GM21360 (cell line): Measurements from ENCODE around the gene MINAR2.

Experiments
- ATAC-seq: cut with Tn5 transposase; IDR thresholded peaks from one replicate; pipeline ENCODE4 v1.9.1; 2021; ENCODE audit warnings: mild to moderate bottlenecking, moderate library complexity; ENCODE audit not compliant: unreplicated experiment

Gene MINAR2

DNA sequence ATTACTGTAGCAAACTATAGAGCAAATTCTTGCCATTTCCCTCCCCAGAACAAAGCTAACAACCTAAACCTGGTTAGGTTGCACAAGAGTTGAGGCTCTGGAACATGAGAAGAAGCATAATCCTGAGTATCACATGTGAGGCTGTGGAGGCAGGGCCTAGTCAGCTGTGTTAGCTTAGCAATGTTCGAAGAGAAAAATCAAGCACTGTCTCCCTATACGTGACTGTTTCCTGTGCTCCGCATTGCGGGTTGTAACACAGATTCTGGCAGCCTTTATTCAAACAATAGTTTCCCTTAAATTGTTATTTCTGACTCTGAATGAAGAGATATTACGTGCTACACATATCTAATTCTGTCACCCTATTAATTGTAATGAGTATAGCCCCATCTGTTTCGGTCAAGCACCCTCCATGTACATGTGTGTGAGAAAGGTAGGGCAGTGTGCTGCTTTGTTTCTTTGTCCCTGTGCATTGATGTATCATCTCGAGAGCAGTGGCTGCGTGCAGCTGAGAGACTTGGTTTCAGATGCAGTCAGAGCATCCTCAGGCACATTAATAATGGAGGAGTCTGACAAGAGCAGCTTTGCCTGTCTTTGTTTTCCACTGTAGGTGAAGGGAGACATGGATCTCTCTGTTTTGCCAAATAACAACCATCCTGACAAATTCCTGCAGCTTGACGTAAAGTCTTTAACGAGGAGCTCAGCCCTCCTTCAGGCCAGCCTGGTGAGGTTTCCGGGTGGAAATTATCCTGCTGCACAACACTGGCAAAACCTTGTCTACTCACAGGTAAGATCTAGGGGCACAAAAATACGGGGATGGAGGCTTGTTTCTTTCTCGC lies at the start of gene MINAR2:
MINAR2 (plus strand) TSS at position 523 of the 836 bp plus-strand sequence; CDS start at position 620, 97 bp downstream.
- ATAC-seq = no peak

DNA sequence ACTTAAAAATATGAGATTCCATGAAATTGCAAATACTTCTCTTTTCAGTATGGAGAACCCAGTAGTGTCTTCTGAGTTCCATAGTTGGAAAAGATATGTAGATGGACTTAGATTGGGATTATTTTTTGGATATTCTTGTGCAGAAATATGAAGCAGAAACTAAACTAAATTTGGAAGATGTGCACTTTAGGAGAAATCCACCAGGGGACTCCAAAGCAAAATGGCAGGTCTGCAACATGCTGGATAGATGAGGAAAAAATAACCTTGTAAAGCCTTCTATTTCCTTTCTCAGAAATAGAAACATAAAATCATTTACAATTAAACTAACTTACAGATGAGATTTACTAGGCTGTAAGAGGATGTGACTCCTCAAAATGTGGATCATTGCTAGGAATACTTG lies 49.2 kb upstream of the MINAR2 start:
- no peak for ATAC-seq

GRCh38 chr5:129716235-129716634 lies 31.7 kb upstream of the MINAR2 start:
- ATAC-seq = no peak

GRCh38 chr5:129716651-129717050 lies 31.2 kb upstream of the MINAR2 start:
- no peak for ATAC-seq

GRCh38 chr5:129717751-129718310 lies 30.1 kb upstream of the MINAR2 start:
- ATAC-seq = no peak

GRCh38 chr5:129718471-129719090 lies 29.3 kb upstream of the MINAR2 start:
- ATAC-seq = no peak

DNA sequence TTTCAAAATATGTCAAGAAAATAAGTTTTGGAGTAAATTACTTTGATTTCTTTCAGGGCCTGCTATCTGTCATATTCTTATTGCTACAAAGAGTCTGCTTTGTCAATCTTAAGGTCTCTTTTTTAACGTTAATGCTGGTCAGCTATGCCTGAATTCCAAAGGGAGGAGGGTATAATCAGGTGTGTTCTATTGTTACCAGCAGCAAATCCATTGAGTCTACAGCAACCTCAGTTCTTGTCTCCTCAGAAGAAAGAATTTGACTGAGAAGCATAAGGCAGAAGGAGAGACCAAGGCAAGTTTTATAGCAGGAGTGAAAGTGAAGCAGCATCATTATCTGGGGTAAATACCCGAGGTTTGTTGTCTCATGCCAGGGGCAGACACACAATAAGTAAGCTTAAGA lies 23.7 kb upstream of the MINAR2 start:
- ATAC-seq = no peak

DNA sequence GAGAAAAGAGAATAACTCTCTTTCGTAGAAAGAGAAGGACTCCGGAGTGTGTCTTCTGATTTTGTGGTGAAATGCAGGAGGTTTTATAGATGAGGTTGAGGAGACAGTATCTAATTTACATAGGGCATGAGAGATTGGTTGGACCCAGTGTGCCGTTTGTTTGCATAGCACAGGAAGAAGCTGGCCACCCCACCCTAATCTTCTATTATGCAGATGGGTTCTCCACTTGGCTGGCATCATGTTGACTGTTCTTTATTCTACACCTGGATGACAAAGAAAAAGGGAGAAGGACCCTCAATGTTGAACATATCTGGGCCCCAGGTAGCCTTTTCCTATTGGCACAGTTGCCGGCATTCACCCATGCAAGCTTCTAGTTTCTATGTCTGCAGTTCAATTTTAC lies 23.2 kb upstream of the MINAR2 start:
- ATAC-seq = no peak

- ATAC-seq = no peak
Measured at GRCh38 chr5:129739773-129740172, 8.1 kb upstream of the MINAR2 start.

- no peak for ATAC-seq
Measured at GRCh38 chr5:129743541-129744187, 4.2 kb upstream of the MINAR2 start.

DNA sequence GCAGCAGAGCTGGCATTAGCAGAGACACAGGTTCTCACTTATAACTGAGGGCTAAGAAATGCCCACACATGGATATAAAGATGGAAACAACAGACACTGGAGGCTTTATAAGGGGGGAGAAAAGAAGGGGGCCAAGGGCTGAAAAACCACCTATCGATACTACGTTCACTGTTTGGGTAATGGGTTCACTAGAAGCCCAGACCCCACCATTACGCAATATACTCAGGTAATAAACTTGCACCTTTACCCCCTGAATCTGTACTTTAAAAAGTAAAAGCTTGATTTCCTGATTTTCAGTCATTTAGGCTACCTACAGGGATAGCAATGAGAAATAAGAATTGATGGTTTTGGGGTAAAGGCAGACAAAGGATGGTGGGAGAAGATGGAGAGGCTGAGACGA lies 1.9 kb upstream of the MINAR2 start:
- no peak for ATAC-seq

- ATAC-seq = no peak
Measured at GRCh38 chr5:129746876-129747275, 1.0 kb upstream of the MINAR2 start.

DNA sequence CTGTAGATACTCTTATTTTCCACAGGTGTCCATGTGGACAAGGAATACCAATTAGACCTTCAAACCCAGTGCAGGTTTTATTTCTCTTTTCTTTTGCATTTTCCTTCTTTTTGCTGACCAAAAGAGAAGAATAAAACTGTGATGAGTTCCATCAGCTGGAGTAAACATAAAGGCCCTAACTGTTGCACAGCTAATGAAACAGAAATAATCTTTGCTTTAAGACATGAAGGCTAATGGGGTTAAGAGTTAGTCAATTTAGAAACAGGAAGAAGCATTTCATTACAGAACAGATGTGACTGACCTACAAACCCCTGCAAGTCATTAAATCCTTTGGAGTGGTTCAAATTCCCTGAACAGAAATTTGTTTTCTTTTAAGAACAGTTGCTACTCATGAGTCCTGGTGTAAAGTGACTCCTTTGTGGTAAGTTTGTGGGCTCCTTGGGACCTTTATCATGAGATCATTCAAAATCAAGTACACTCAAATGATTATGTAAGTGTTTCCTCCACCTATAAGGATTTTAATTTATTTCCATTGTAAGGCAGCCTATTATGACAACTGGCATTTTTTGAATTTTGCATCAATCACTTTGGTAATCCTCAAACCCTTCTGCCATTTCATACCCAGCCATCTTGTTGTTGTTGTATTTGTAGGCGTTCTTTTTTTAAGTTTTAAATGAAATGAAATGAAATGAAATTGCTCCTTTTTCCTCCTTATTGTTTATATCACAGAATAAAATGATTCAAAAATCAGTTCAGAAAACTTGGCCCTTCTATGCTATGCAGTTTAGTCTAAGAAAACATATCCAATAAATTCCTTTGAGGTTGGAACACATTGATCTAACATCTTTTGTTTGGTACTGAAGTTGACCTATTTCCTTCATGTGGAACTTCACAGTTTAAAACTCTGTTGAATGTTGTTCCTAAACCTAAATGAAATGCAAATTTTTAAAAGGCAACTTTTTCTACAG lies 1.3 kb downstream of the MINAR2 start:
- ATAC-seq = no peak

DNA sequence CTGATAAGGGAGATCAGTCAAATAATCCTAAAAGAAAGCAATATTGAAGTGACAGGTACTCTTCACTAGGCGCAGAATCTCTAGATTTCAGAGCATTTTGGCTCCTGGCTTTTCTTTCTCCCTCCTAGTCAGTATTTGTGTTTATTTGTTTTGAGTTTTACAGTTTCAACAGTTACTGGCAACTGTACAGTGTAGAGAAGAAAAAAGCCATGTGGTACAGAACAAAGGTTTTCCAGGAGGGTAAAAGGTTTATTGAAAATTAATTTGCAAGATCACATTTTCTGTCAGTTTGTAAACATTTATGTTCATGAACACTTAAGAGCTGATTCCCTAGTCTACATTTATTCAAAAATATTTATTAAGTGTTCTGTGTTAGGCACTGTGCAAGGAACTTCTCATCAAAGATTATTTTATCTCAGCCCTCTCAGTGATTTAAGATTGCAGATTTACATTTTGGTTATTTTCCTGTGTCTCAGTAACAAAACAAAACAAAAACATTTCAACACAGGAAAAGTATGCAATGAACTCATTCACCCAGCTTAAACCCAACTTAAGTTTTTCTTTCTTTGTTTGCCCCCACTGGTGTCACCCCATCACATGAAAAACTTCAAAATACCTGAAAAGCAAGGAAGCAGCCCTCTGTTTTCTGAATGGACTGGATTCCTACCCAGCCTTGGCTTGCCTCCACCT lies 12.9 kb downstream of the MINAR2 start:
- ATAC-seq = no peak

GRCh38 chr5:129763651-129764050 lies 15.8 kb downstream of the MINAR2 start:
- no peak for ATAC-seq

- no peak for ATAC-seq
Measured at GRCh38 chr5:129766798-129767197, 18.9 kb downstream of the MINAR2 start.

DNA sequence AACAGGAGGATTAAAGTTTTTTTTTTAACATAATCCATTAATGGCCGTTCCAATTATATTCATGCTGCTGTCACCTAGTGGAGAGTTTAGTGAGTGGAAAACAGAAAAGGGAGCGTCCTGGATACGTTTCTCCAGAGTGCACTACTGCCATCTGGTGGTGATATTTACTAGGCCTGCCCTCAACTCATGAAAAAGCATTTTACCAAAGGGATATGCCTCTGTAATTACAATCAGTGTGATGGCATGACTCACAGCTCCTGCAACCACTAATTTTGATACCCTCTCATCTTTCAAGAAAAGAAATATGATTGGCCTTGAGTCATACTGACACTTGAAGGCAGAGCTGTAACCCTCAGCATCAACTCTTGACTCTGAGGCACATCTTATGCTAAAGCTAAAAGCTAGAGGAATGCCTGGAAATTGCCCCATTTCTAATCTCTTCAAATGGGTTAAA lies 20.1 kb downstream of the MINAR2 start:
- peak; percentile 94 for ATAC-seq

DNA sequence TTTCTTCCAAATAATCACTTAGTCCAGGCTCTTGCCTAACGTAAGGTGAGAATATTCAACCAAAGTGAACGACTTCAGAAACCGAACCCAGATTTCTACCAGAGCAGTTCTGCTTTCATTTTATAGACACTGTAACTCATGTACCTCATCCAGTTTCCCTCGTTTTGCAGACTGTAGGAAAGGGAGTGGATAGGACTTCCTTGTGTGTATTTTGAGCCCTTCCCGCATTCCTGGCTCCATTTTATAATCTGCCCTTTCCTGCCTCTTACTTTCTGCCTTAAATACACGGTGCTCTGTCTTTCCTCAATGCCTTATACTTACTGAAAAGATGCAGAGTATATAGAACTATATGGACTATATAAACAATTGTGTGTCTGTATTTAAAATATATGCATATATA lies 20.8 kb downstream of the MINAR2 start:
- no peak for ATAC-seq

DNA sequence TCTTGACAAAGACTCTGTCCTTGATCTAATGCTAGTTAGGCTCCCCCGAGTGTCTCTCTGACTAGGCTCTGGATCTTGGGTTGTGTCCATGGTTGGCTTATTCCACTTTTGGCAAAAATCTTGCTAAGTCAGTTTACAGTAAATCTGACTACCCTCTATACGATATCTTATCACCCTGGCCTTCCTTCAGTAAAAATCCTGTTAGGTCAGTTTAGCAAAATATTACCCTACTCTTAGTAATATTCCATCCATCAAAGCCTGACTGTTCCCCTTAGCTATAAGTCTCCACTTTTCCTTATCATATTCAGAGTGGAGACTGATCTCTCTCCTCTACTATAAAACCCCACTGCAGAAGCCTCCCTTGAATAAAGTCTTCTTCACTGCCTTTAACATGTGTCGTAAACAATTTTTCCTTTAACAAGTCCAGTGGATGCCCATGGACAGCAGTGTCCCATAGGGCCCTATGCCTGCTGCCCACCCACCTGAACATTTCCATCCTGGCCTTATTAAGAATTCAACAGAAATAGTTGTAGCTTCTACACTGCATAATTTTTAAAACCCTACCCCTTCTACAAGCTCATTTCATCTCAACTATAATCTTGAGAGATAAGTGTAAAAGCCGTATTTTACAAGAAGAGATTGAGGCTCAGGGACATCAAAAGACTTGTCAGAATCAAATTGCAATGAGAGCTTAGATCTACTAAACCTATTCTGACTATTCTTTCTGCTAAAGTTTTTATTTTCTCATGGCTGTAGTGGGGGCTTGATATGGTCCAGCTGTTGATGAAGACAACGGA lies 22.3 kb downstream of the MINAR2 start:
- ATAC-seq = no peak
